Hindlimb muscle (tissue), 1 donor: ENCODE measurements around the gene ESRRA. TPM values are rescaled to one million over a fixed set of nuclear protein-coding genes. Genes with fewer than 3 reads are reported as not detected.
"Not testable (repeated sequence)": the region's sequence is repeated elsewhere in the genome, so short reads cannot be mapped to it uniquely, and the experiment has no call there.

Experiments
- DNase-seq: peaks from one replicate; pipeline ENCODE4 v3.0.0-alpha.2; 2013
- polyA plus RNA-seq: library from polyadenylated mRNA; unstranded; fragments of 120-200 nt; gene quantifications from one replicate; pipeline ENCODE4 v1.2.1, GENCODE V29; 2013; ENCODE audit not compliant: insufficient read length

The ESRRA gene
- polyA plus RNA-seq, 1 donor: 34.0 TPM

DNA sequence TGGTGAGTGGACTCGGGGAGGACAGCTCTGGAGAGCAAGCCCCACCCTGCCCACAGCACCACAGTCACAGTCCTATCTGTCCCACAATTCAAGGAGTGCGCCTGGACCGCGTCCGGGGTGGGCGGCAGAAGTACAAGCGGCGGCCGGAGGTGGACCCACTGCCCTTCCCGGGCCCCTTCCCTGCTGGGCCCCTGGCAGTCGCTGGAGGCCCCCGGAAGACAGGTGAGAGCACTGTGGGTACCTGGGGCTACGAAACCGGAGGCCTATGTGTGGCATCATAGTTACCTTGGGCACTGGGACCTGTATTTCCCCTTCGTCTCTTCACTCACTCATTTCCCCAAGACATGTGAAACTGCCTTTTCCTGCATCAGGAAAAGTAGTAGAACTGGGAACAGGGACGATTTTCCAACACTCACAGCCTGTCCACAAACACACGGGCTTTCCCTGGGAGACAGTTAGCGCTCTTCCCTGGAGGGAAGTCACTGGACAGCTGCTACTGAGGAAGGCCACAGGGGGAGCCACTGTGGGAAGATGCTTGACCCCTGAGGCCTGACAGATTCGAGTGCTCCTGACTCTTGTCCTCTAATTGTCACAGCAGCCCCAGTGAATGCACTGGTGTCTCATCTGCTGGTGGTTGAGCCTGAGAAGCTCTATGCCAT lies 9.0 kb downstream of the ESRRA start:
- DNase-seq: no peak

GRCh38 chr11:64314805-64315561 lies 9.7 kb downstream of the ESRRA start:
- no peak for DNase-seq

DNA sequence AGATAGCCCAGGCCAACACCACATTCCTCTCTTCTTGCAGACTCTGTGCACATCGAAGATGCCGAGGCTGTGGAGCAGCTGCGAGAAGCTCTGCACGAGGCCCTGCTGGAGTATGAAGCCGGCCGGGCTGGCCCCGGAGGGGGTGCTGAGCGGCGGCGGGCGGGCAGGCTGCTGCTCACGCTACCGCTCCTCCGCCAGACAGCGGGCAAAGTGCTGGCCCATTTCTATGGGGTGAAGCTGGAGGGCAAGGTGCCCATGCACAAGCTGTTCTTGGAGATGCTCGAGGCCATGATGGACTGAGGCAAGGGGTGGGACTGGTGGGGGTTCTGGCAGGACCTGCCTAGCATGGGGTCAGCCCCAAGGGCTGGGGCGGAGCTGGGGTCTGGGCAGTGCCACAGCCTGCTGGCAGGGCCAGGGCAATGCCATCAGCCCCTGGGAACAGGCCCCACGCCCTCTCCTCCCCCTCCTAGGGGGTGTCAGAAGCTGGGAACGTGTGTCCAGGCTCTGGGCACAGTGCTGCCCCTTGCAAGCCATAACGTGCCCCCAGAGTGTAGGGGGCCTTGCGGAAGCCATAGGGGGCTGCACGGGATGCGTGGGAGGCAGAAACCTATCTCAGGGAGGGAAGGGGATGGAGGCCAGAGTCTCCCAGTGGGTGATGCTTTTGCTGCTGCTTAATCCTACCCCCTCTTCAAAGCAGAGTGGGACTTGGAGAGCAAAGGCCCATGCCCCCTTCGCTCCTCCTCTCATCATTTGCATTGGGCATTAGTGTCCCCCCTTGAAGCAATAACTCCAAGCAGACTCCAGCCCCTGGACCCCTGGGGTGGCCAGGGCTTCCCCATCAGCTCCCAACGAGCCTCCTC lies 10.6 kb downstream of the ESRRA start:
- not testable (repeated sequence) for DNase-seq

DNA sequence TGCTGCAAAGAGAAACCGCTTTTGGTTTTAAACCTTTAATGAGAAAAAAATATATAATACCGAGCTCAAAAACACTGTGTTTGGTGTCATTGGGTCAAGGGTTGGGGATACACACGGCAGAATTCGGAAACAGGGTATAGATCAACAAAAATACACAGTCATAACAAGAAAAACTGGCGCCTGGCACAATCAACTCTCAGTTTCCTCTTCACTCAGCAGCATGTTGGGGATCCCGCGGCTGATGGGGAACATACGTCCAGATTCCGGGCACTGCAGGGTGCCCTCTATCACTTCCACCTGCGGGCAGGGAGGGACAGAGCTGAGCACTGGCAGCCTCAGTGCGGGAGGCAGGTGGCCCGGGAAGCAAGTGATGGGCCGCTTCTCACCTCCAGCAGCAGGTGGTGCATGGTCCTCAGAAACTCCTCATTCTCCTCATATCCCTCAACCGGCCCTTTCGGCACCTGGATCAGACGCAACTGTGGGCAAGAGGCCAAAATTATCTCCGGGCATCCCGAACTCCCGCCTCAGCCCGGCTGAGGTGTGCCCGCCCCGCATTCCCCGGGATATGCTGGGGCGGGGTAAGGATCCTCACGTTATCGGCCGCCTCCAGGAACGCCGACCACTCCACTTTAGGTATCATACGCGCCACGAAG lies 11.5 kb downstream of the ESRRA start:
- no peak for DNase-seq

DNA sequence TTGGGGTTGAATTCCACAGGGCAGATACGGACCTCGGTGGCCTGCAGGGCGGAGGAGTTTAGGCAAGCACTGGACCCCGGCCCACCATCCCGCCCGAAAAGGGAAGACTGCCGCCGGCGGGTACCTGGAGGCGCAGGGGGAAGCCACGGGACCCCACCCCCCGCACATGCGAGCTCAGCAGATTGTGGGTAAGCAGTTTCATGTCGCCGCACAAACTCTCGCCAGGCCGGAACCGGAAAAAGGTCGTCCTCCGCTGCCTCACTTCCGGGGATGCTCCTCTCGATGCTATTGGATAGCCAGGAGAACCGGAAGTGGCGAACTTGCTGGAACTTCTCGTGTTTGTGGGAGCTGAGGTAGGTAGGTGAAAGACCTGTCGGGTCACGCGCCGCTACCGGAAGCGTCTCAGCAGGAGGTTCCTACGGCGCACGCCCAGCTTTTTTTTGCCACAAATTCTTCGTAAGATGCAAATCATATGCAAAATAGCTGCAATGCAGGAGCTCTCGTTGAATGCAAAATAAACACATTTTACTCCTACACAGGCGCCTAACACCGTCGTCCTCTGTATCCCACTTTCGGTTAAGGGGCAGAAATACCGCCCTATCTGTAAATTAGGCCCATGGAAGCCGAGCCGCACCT lies 12.1 kb downstream of the ESRRA start, which contains the start of gene TRMT112:
Gene TRMT112, minus strand, starts transcription at position 235 of the 636 bp plus-strand sequence. Its CDS starts 33 bp downstream, at position 202.
- peak; percentile 96 for DNase-seq

GRCh38 chr11:64317961-64318765 lies 12.8 kb downstream of the ESRRA start, which contains the start of gene PRDX5:
TSS of gene PRDX5 (plus strand) at chr11:64318121. CDS start at chr11:64318216, 95 bp downstream.
- DNase-seq: peak; percentile 97

GRCh38 chr11:64318766-64319761 lies 13.7 kb downstream of the ESRRA start:
- DNase-seq: no peak

DNA sequence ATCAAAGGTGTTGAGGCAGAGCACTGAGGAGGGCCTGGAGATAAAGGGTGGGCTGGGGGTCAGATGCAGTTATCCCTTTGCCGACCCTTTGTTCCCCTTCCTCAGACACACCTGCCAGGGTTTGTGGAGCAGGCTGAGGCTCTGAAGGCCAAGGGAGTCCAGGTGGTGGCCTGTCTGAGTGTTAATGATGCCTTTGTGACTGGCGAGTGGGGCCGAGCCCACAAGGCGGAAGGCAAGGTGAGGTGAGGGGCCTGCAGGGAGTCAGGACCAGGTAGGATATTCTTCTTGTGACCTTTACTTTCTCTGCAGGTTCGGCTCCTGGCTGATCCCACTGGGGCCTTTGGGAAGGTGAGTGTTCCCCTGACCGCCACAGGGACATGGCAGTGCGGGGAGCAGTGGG lies 15.2 kb downstream of the ESRRA start:
- DNase-seq: no peak

GRCh38 chr11:64321026-64321425 lies 15.7 kb downstream of the ESRRA start:
- DNase-seq: no peak

- DNase-seq: no peak
Measured at GRCh38 chr11:64321533-64321932, 16.2 kb downstream of the ESRRA start.

- no peak for DNase-seq
Measured at GRCh38 chr11:64322925-64323260, 17.6 kb downstream of the ESRRA start.

DNA sequence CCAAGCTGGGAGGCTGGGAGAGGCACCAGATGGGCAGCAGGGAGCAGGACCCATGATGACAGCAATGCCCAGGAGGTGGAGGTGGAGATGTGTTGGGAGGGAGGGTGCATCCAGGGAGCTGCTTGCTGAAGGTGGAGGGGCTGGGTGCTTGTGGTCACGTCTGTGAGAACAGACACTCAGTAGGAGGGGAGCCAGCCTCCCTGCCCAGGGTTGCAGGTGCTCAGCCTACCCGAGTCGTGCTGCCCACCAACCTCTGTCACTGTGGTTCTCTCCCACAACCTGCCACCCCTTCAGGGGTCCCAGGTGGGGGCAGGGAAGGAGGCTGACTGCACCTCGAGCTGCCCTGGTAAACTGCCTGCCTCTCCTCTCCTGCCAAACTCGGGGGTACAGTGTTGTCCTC lies 18.0 kb downstream of the ESRRA start:
- no peak for DNase-seq

DNA sequence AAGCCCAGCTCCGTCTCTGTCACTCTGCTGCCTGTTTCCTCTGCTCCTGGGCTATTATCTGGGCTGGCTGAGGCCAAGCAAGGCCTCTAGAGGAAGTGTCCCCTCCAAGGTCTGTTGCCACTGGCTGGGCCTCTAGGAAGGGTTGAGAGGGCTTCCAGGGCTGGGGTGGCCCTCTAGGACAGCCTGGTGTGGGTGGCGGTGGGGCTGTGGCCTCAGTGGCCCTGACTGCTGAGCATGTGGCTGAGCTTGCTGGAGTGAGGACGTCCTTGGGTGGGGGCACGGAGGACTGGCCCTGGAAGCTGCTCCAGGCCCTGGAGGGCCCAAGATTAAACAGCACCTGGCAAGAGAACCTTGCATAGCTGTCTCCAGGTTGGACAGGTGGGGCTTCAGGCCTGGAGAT lies 18.7 kb downstream of the ESRRA start:
- not testable (repeated sequence) for DNase-seq

DNA sequence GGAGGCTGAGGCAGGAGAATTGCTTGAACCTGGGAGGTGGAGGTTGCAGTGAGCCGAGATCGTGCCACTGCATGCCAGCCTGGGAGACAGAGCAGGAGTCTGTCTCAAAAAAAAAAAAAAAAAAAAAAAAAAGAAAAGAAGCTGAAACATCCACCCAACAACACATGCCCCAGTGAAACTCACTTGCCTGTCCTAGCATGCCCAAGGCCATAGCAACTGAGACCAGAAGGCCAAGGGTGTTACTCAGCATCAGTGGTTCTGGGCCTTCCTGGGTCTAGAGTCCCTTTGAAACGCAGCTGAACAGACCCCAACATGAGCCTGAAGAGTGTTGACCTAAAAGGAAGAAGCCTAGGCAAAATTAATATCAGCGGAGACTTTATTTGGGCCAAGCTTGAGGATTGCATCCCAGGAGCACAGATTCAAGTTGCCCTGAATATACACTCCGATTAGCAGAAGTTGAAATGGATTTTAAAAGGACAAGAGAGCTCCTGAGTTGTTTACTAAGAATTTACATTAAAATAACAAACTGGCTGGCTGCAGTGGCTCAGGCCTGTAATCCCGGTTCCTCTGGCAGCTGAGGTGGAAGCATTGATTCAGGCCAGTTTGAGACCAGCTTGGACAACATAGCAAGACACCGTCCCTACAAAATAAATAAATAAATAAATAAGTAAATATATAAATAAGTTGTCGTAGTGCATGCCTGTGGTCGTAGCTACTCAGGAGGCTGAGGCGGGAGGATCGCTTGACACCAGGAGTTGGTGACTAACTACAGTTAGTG lies 19.6 kb downstream of the ESRRA start:
- no peak for DNase-seq

GRCh38 chr11:64327375-64327774 lies 22.1 kb downstream of the ESRRA start:
- DNase-seq: no peak

DNA sequence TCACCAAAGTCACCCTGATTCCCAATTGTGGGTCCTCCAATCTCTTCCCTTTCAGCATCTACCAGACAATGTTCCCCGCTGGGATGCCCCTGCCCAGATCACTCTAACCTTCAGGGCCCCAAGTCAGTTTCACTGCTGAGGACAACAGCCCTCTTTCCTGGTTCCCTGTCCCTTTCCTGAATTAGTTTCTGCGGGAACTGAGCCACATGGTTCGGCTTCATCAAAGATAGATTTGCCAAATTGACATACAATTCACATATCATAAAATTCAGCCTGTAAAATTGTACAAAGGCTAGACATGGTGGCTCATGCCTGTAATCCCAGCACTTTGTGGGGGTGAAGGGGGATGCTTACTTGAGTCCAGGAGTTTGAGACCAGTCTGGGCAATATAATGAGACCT lies 22.7 kb downstream of the ESRRA start:
- DNase-seq: no peak

- no peak for DNase-seq
Measured at GRCh38 chr11:64330888-64331287, 25.6 kb downstream of the ESRRA start.

DNA sequence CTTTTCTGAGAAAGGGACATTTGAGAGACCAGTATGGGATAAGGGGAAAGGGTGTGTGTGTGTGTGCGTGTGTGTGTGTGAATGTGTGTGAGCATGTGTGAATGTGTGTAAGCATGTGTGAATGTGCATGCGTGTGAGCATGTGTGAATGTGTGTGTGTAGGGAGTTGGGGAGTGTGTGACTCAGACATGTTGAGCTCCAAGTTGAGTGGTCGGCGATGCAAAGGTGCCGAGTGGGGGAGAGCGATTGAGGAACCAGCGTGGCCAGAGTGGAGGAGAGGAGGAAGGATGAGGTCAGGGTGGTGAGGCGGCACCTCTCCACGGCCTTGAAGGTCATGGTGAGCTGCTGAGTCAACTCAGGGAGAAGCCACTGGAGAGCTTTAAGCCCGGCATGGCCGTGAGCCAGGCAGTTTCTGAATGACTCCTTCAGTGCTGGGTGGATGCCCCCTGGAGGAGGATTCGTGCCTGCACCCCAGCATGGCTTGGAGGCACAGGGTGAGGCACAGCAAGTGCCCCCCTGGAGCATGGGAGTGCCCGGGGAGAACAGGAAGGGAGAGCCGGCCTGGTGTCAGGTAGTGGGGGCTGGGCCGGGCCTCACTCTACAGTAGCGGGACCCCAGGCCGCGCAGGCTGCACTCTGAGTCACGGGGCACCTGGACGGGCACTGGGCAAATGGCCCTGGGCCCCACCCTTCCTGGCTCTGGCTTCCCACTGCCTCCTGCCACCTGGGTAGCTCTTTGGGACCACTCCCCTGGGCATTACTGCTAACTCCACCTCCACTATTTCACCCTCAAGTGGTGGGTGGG lies 26.4 kb downstream of the ESRRA start:
- DNase-seq: no peak
